Measurements from ENCODE around the gene ADCY9.

DNA sequence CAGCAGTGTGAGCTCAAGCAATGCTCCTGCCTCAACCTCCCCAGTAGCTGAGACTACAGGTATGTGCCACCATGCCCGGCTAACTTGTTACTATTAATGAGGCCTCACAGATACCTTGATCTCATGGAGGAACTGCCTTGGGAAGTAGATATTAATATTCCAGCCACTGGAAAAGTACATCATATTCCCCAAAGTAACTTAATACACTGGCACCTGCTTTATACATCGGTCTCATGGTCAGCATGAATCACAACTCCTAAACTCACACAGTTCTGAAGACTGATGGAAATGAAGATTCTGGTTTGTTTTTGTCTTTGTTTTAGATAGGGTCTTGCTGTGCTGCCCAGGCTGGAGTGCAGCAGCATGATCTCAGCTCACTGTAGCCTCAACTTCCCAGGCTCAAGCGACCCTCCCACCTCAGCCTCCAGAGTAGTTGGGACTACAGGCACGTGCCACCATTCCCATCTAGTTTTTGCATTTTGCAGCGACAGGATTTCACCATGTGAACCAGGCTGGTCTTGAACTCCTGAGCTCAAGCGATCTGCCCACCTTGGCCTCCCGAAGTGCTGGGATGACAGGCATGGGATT is 28.2 kb downstream of the ADCY9 start:
- TF ChIP-seq, protein P1, sequence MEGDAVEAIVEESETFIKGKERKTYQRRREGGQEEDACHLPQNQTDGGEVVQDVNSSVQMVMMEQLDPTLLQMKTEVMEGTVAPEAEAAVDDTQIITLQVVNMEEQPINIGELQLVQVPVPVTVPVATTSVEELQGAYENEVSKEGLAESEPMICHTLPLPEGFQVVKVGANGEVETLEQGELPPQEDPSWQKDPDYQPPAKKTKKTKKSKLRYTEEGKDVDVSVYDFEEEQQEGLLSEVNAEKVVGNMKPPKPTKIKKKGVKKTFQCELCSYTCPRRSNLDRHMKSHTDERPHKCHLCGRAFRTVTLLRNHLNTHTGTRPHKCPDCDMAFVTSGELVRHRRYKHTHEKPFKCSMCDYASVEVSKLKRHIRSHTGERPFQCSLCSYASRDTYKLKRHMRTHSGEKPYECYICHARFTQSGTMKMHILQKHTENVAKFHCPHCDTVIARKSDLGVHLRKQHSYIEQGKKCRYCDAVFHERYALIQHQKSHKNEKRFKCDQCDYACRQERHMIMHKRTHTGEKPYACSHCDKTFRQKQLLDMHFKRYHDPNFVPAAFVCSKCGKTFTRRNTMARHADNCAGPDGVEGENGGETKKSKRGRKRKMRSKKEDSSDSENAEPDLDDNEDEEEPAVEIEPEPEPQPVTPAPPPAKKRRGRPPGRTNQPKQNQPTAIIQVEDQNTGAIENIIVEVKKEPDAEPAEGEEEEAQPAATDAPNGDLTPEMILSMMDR (IDR thresholded peaks at IDR 0.05; ENCODE audit: insufficient read depth, low read depth, low read length): no peak
- no peak for TF ChIP-seq EZH2 (IDR thresholded peaks at IDR 0.05; ENCODE audit: insufficient read depth, low read length)

All from astrocyte (in vitro differentiated cells and primary cell).